Lower leg skin (tissue), 4 donors: ENCODE data around the gene EIF6. TPM values are rescaled to one million over a fixed set of nuclear protein-coding genes. Genes with fewer than 3 reads are reported as not detected.
"Not testable (repeated sequence)": the region's sequence is repeated elsewhere in the genome, so short reads cannot be mapped to it uniquely, and the experiment has no call there.

ENCODE experiments used
- DNase-seq, 2 donors: peaks; one replicate each; pipeline ENCODE4 v3.0.0-alpha.2; 2019; ENCODE audit warnings: low spot score in 2 of 2
- H3K4me3 ChIP-seq: fragments of 200-600 bp; sonication (generic); 2 replicates; pipeline ENCODE4 v1.5.1; 2017; ENCODE audit warnings: mild to moderate bottlenecking, low read depth; ENCODE audit not compliant: poor library complexity, severe bottlenecking
- POLR2A ChIP-seq, 2 donors: fragments of 450-650 bp; IDR thresholded peaks; one replicate each; pipeline ENCODE4 v1.6.1; 2016 to 2017; ENCODE audit warnings: antibody characterized with exemption in 2 of 2, mild to moderate bottlenecking in 1 of 2, moderate library complexity in 1 of 2
- WGBS, 2 donors: methylation state at CpG; one replicate each; pipeline ENCODE4 v1.1.5; 2018; 5-methylcytosine and 5-hydroxymethylcytosine counted together
- intact Hi-C: fragments of 100-400 bp; cut with DNase I; formaldehyde crosslinking; loops from one replicate; pipeline ENCODE4 v1.15.0; 2023; ENCODE audit warnings: low total_unique reads
- total RNA-seq, 4 donors: library from RNA; depleted of rRNA; stranded (reverse); fragments of >200 nt; gene quantifications; one replicate each; pipeline ENCODE4 v1.1.0, GENCODE V29; 2016
- TF ChIP-seq, protein P1 (sequence below), 3 donors: fragments of 450-650 bp; IDR thresholded peaks; one replicate each; pipeline ENCODE4 v1.5.1; 2016; ENCODE audit warnings: antibody characterized with exemption in 3 of 3, mild to moderate bottlenecking in 3 of 3, moderate library complexity in 2 of 3

EIF6 gene
- total RNA-seq, 4 donors from 2014 or later = 148 to 240 (median 177) TPM

DNA sequence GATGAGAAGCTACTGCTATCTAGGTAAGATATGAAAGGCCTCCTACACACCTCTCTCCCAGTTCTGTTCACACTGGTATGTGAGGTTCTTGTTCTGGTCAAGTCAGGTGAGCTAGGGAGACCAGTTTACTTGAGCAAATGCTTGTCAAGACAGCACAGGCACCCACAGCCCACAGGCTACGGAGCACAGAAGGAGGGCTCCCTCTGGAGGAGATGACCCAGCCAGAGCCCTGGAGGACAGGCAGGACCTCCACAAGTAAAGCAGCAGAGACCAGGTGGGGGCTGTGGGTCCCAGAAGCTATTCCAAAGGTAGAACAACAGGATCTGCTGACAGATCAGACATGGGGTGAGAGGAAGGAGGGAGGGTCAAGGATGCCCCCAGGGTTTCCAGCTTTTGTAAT is 19.8 kb downstream of the EIF6 start:
- H3K4me3 ChIP-seq = no peak overlapping the region
- TF ChIP-seq, protein P1, sequence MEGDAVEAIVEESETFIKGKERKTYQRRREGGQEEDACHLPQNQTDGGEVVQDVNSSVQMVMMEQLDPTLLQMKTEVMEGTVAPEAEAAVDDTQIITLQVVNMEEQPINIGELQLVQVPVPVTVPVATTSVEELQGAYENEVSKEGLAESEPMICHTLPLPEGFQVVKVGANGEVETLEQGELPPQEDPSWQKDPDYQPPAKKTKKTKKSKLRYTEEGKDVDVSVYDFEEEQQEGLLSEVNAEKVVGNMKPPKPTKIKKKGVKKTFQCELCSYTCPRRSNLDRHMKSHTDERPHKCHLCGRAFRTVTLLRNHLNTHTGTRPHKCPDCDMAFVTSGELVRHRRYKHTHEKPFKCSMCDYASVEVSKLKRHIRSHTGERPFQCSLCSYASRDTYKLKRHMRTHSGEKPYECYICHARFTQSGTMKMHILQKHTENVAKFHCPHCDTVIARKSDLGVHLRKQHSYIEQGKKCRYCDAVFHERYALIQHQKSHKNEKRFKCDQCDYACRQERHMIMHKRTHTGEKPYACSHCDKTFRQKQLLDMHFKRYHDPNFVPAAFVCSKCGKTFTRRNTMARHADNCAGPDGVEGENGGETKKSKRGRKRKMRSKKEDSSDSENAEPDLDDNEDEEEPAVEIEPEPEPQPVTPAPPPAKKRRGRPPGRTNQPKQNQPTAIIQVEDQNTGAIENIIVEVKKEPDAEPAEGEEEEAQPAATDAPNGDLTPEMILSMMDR (IDR thresholded peaks at IDR 0.05) = no peak
- no peak for DNase-seq
- intact Hi-C loops = loop anchor here (10.0 kb wide), 1 partner anchor 120 kb away; the partner anchor contains the start of gene EDEM2
- WGBS, 2 donors = 43 to 80% methylated on average over 1 of the region's 1 CpG

DNA sequence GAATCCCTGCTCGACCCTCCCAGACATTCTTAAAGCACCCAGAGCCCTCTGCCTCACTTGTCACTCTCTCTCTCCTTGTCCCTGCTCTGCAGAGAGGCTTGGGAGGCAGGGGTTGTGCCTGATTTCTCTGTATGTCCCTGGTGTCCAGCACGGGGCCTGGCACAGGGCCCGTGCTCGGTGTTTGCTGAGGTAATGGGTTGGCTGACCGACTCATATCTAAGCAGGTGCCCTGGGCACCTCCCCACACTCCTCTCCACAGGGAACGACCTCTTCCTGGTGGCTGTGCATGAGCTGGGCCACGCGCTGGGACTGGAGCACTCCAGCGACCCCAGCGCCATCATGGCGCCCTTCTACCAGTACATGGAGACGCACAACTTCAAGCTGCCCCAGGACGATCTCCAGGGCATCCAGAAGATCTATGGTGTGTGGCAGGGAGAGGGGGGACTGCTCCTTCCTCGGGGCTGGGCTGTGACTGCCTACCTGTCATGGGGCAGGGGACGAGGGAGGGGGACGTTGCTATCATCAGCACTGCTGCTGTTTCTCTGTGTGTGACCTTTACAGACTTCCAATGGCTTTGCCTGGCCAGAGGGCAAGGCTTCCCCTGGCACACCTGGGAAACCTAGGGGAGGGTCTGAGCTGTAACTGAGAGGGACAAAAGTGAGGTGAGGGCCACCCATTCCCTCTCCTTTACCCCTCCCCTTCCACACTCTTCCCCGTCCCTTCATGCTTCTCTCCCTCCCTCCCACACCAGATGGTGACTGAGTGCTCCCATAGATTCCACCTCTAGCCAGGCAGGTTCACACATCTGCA is 20.8 kb downstream of the EIF6 start:
- no peak overlapping the region for H3K4me3 ChIP-seq
- WGBS, 2 donors = 85 to 87% methylated on average over 13 to 17 of the region's 17 CpGs
- DNase-seq = no peak
- no peak for TF ChIP-seq POLR2A (IDR thresholded peaks at IDR 0.05)
- TF ChIP-seq, protein P1 (IDR thresholded peaks at IDR 0.05) = no peak
- intact Hi-C loops = loop anchor here (10.0 kb wide), 1 partner anchor 119 kb away; the partner anchor contains the start of gene EDEM2

DNA sequence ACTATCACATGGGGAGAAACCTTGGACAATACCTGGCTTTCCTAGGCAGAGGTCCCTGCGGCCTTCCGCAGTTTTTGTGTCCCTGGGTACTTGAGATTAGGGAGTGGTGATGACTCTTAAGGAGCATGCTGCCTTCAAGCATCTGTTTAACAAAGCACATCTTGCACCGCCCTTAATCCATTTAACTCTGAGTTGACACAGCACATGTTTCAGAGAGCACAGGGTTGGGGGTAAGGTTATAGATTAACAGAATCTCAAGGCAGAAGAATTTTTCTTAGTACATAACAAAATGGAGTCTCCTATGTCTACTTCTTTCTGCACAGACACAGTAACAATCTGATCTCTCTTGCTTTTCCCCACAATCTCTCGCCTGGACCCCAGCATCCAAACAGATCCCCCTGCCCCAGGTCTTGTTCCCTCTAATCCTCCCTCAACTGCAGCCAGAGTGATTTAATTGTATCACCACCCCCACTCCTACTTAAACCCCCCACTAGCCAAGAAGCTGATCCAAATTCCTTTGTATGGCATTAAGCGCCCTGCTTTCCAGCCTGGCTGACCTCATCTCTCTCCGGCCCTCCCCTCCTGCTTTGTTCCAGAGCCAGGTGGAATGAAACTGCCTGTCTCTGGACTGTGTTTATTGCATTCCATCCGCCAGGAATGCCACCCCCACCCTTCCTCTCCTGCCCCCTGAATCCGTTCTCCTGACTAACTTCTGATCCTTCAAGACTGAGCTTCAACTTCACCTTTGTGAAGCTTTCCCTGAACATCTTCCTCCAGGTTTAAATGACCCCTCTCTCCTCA is 21.6 kb downstream of the EIF6 start:
- not testable (repeated sequence) for H3K4me3 ChIP-seq, DNase-seq
- 62 to 65% methylated on average over 5 of the region's 8 CpGs for WGBS, 2 donors
- intact Hi-C loops = loop anchor here (10.0 kb wide), 1 partner anchor 118 kb away; the partner anchor contains the start of gene EDEM2

DNA sequence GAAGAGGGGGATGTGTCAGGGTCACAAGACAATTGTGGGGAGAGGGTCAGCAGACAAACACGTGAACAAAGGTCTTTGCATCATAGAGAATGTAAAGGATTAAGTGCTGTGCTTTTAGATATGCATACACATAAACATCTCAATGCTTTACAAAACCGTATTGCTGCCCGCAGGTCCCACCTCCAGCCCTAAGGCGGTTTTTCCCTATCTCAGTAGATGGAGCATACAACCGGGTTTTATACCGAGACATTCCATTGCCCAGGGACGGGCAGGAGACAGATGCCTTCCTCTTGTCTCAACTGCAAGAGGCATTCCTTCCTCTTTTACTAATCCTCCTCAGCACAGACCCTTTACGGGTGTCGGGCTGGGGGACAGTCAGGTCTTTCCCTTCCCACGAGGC is 22.3 kb downstream of the EIF6 start:
- DNase-seq, H3K4me3 ChIP-seq: not testable (repeated sequence)
- 76 to 79% methylated on average over 7 to 9 of the region's 10 CpGs for WGBS, 2 donors
- intact Hi-C loops = loop anchor here (10.0 kb wide), 1 partner anchor 118 kb away; the partner anchor contains the start of gene EDEM2

DNA sequence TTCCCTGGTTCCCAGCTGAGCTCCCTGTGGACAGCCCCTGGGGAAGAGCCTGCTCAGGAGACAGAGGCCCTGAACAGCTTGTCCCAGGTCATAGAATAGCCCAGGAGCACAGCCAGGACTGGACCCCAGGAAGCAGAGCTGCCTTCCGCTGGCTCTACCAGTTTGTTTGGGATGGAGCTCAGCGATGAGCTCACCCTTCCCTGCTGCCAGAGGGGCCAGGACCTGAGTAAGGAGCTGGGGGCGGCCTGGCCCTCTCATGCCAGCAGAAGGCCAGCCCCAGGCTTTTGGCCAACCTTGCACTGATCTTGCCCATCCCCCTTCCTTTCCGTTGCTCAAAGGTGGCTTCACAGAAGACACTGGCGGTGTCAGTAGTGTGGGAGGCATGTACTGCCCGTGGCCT is 24.1 kb downstream of the EIF6 start:
- DNase-seq = no peak
- no peak overlapping the region for H3K4me3 ChIP-seq
- intact Hi-C loops = loop anchor here (10.0 kb wide), 1 partner anchor 116 kb away; the partner anchor contains the start of gene EDEM2
- 87 to 92% methylated on average over 6 of the region's 6 CpGs for WGBS, 2 donors
- no peak for TF ChIP-seq POLR2A (IDR thresholded peaks at IDR 0.05)
- TF ChIP-seq, protein P1 (IDR thresholded peaks at IDR 0.05) = no peak

DNA sequence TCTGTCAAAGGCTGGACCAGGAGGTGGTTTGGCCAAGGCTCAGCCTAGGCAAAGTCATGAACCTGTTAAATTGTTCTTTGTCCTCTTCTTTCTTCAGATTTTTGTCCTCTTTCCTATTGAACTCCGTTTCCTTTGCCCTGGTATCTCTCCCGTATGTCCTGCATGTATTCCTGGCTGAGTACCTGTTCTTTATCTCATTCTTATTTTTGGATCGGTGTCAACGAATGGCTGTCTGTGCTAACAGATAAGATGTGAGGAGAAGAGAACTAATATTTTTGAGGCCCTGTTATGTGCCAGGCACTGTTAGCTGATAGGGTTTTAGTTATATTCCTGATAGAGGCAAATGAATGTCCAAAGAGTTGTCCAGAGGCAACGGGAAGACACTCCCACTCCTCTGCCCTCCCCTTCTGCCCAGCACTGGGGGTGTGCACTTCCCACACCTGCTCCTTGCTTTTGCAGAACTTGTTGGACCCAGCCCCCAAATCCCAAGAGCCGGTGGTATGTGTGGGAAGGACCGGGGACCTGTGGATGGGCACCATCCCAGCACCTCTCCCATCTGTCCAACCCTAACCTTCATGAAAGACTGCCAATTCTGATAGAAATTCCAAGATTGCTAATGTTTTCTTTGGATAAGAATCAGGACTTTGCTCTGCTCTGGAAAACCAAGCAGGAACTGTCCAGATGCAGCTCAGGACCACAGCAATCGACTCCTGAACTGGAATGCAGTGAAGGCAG is 27.2 kb downstream of the EIF6 start:
- no peak for DNase-seq
- no peak overlapping the region for H3K4me3 ChIP-seq
- intact Hi-C loops = no loop called here
- WGBS, 2 donors = 71 to 73% methylated on average over 8 of the region's 8 CpGs
- TF ChIP-seq, protein P1 (IDR thresholded peaks at IDR 0.05) = no peak
- TF ChIP-seq POLR2A (IDR thresholded peaks at IDR 0.05) = no peak
